Breast epithelium (tissue), 3 donors: ENCODE measurements around the gene ZNF629.

Source experiments
- CTCF ChIP-seq, 3 donors: fragments of 450-650 bp; IDR thresholded peaks; one replicate each; pipeline ENCODE4 v1.5.1; 2016 to 2017; ENCODE audit warnings: antibody characterized with exemption in 3 of 3, mild to moderate bottlenecking in 3 of 3, moderate library complexity in 3 of 3
- POLR2A ChIP-seq: fragments of 450-650 bp; IDR thresholded peaks from one replicate; pipeline ENCODE4 v1.6.1; 2016; ENCODE audit warnings: antibody characterized with exemption, mild to moderate bottlenecking, moderate library complexity

GRCh38 chr16:30740364-30741251 is 46.4 kb downstream of the ZNF629 start:
- peak; percentile 8 for TF ChIP-seq POLR2A
- no peak for TF ChIP-seq CTCF (IDR thresholded peaks at IDR 0.05)
